ENCODE data around the gene PFKP. TPM values are rescaled to one million over a fixed set of nuclear protein-coding genes. Genes with fewer than 3 reads are reported as not detected.

Gene PFKP
- polyA plus RNA-seq, 2 of the 4 experiments (the other 2 are of a cell fraction) = 164 to 279 TPM

DNA sequence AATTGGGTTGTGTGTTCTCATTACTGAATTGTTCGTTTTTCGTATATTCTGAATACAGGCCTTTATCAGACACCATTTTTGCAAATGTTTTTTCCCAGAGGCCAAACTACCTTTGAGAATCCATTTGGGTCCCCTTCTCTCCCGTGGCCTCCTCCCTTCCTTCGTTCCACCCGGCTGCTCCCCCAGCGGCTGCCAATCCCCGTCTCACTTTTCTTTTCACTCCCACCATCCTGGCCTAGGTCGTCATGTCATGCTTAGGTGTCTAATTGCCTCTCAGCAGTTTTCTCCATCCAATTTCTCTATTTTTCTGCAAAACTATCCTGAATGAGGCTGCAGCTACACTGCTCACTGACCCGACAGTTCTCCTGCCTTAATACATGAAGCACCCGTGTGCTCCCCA is 87.3 kb downstream of the PFKP start:
- Histone ChIP-seq H3K4me2 (no peak overlapping the region), H3K4me1 (no peaks in the 10 kb centered on the region), H3K27ac (no peak overlapping the region), H3K9me3 (no peaks in the 10 kb centered on the region), H3K4me3 (no peak overlapping the region)
- no peak for TF ChIP-seq HDAC2 (IDR thresholded peaks at IDR 0.05)
- no peak for TF ChIP-seq ZSCAN20 (CRISPR knock-in tag; IDR thresholded peaks at IDR 0.05)
- DNase-seq (ENCODE audit: low read depth in 1 of 2, low spot score in 1 of 2) (no peak), FAIRE-seq (no peak), ATAC-seq (no peak)
- ChIA-PET POLR2A (interaction anchor here (2.1 kb wide), 1 partner anchor 18 kb away, joined by 10 read pairs; the partner anchor contains the start of gene PITRM1), CTCF (interaction anchor here (2.4 kb wide), 1 partner anchor 9 kb away, joined by 16 read pairs; no protein-coding TSS in a partner anchor)
- 95% methylated on average over 10 of the region's 10 CpGs for WGBS (ENCODE audit: missing lambda C conversion rate)

DNA sequence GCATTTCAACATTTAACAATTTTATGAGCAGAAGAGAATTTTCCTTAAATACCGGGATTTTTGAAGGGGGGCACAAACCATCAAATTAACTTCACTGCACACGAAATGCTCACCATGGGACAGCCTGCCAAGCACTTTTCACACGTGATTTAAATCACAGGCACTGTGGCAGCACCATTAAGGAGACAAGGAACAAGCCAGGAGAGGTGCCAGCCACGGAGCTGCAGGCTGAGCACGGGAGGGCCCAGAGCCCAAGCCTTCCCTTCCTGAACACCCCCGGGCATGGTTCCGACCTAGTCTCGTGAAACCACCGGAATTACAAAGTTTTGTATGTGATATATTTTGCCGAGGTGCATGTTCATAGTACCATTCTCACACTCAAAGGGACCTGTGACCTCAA is 91.8 kb downstream of the PFKP start:
- POLR2A ChIA-PET = no interaction called here
- TF ChIP-seq CHD4 (IDR thresholded peaks at IDR 0.05; ENCODE audit: borderline replicate concordance) (no peak), RFX5 (IDR thresholded peaks at IDR 0.05) (no peak), FOSL2 (IDR thresholded peaks at IDR 0.05) (no peak), FOSL2 (CRISPR knock-in tag; IDR thresholded peaks at IDR 0.05) (no peak), HOXA7 (CRISPR knock-in tag; IDR thresholded peaks at IDR 0.05) (no peak), POLR2AphosphoS2 (conservative IDR thresholded peaks at IDR 0.05; ENCODE audit: low read length) (no peak), CBX2 (IDR thresholded peaks at IDR 0.05; ENCODE audit: borderline replicate concordance, low read depth) (no peak)
- TF ChIP-seq, protein P1, sequence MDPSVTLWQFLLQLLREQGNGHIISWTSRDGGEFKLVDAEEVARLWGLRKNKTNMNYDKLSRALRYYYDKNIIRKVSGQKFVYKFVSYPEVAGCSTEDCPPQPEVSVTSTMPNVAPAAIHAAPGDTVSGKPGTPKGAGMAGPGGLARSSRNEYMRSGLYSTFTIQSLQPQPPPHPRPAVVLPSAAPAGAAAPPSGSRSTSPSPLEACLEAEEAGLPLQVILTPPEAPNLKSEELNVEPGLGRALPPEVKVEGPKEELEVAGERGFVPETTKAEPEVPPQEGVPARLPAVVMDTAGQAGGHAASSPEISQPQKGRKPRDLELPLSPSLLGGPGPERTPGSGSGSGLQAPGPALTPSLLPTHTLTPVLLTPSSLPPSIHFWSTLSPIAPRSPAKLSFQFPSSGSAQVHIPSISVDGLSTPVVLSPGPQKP (IDR thresholded peaks at IDR 0.05; ENCODE audit: low read depth, low read length) = no peak
- Histone ChIP-seq H3K4me1 (no peaks in the 10 kb centered on the region), H3K4me2 (no peak overlapping the region), H3K27ac (no peak overlapping the region), H3K4me3 (no peak overlapping the region), H3K9me3 (no peaks in the 10 kb centered on the region)
- ATAC-seq (no peak; a peak in 1 of 6 replicates), FAIRE-seq (no peak), DNase-seq (ENCODE audit: low read depth in 1 of 2, low spot score in 1 of 2) (no peak)
- 92% methylated on average over 10 of the region's 10 CpGs for WGBS (ENCODE audit: missing lambda C conversion rate)
- CTCF ChIA-PET = interaction anchor here (1.1 to 1.3 kb wide), 2 partner anchors 10 to 25 kb away, joined by 3 to 4 read pairs; no protein-coding TSS in a partner anchor

DNA sequence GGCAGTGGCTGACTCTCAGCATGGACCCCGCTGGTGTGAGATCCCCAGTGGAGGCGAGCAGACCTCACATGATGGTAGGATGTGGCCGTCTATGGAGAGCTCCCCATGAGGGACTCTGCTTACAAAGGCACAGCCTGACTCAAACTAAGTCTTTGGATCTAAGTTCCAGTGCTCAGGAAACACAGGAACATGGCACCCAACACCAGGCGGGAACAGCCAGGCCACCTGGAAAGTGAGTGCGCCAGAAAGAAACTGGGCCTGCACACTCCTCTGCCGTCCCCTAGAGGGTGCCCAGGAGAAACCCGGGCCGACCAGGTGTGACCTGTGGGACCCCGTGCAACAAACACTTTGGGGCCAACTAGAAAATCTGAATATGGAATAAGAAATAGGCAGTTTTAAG is 95.2 kb downstream of the PFKP start:
- Histone ChIP-seq H3K4me3 (no peak overlapping the region), H3K27ac (no peak overlapping the region), H3K4me1 (peaks cover 8% of the 10 kb centered on the region; the same call in 2 of the 3 replicates), H3K9me3 (no peaks in the 10 kb centered on the region), H3K4me2 (no peak overlapping the region)
- 91% methylated on average over 9 of the region's 9 CpGs for WGBS (ENCODE audit: missing lambda C conversion rate)
- CTCF ChIA-PET = interaction anchor here (1.3 to 3.7 kb wide), 4 partner anchors 9 to 41 kb away, joined by 3 to 16 read pairs (median 4); no protein-coding TSS in a partner anchor
- POLR2A ChIA-PET = no interaction called here
- TF ChIP-seq, protein P1 (IDR thresholded peaks at IDR 0.05; ENCODE audit: low read depth, low read length) = no peak
- 0 out of 5 replicates have a peak, but pooled peaks of 1 of the 2 experiments have one; percentile 13 for TF ChIP-seq RAD21 (conservative IDR thresholded peaks at IDR 0.05 in 1 of 2, IDR thresholded peaks at IDR 0.05 in 1 of 2)
- DNase-seq (ENCODE audit: low read depth in 1 of 2, low spot score in 1 of 2) (no peak), ATAC-seq (peak; percentile 63 to 81; a peak in 4 of 6 replicates), FAIRE-seq (no peak)

DNA sequence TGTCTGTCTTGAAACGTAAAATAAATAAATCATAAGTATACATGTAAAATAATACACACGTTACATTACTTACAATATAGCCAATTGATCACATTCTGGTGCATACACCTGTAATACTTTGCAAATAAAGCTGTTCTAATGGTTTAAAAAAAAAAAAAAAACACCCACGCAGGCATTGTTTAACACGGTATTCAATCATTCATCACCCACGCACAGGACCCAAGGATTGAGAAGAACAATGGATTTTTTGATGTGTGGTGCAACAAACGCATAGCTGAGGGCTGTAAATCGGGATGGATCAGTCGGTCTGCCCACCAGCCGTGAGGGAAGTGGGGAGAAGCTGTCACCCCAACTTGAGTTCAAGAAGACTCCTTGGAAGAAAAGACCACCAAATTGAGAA is 96.5 kb downstream of the PFKP start:
- FAIRE-seq (no peak), ATAC-seq (no peak), DNase-seq (ENCODE audit: low read depth in 1 of 2, low spot score in 1 of 2) (no peak)
- CTCF ChIA-PET = interaction anchor here (1.3 to 3.7 kb wide), 3 partner anchors 11 to 29 kb away, joined by 3 to 16 read pairs (median 6); no protein-coding TSS in a partner anchor
- POLR2A ChIA-PET = interaction anchor here (0.6 to 1.1 kb wide), 3 partner anchors 8 to 621 kb away, joined by 3 to 4 read pairs (median 4); partner anchors contain the start of gene KLF6
- no peak overlapping the region for H3K4me2 ChIP-seq
- no peak overlapping the region for H3K27ac ChIP-seq
- 82% methylated on average over 9 of the region's 9 CpGs for WGBS (ENCODE audit: missing lambda C conversion rate)
- no peak overlapping the region for H3K4me3 ChIP-seq
- no peaks in the 10 kb centered on the region for H3K9me3 ChIP-seq
- TF ChIP-seq HOXA7 (CRISPR knock-in tag; IDR thresholded peaks at IDR 0.05) (no peak), MYC (IDR thresholded peaks at IDR 0.05; ENCODE audit: borderline replicate concordance, low read length) (no peak), NFE2L2 (conservative IDR thresholded peaks at IDR 0.05; ENCODE audit: low read length) (no peak), CHD2 (IDR thresholded peaks at IDR 0.05; ENCODE audit: low read length, partially characterized antibody) (no peak), RFX5 (IDR thresholded peaks at IDR 0.05) (no peak), CBX2 (IDR thresholded peaks at IDR 0.05; ENCODE audit: borderline replicate concordance, low read depth) (no peak), FOSL2 (IDR thresholded peaks at IDR 0.05) (no peak), FOSL2 (CRISPR knock-in tag; IDR thresholded peaks at IDR 0.05) (no peak), KDM1A (IDR thresholded peaks at IDR 0.05; ENCODE audit: low read depth) (no peak), CBX8 (IDR thresholded peaks at IDR 0.05) (no peak), JUN (IDR thresholded peaks at IDR 0.05) (no peak)
- TF ChIP-seq, protein P2, sequence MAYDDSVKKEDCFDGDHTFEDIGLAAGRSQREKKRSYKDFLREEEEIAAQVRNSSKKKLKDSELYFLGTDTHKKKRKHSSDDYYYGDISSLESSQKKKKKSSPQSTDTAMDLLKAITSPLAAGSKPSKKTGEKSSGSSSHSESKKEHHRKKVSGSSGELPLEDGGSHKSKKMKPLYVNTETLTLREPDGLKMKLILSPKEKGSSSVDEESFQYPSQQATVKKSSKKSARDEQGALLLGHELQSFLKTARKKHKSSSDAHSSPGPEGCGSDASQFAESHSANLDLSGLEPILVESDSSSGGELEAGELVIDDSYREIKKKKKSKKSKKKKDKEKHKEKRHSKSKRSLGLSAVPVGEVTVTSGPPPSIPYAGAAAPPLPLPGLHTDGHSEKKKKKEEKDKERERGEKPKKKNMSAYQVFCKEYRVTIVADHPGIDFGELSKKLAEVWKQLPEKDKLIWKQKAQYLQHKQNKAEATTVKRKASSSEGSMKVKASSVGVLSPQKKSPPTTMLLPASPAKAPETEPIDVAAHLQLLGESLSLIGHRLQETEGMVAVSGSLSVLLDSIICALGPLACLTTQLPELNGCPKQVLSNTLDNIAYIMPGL (CRISPR knock-in tag; IDR thresholded peaks at IDR 0.05; ENCODE audit: borderline replicate concordance) = no peak
- TF ChIP-seq, protein P3, sequence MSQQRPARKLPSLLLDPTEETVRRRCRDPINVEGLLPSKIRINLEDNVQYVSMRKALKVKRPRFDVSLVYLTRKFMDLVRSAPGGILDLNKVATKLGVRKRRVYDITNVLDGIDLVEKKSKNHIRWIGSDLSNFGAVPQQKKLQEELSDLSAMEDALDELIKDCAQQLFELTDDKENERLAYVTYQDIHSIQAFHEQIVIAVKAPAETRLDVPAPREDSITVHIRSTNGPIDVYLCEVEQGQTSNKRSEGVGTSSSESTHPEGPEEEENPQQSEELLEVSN (IDR thresholded peaks at IDR 0.05; ENCODE audit: borderline replicate concordance, low read depth) = no peak
- TF ChIP-seq, protein P4, sequence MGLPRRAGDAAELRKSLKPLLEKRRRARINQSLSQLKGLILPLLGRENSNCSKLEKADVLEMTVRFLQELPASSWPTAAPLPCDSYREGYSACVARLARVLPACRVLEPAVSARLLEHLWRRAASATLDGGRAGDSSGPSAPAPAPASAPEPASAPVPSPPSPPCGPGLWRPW (IDR thresholded peaks at IDR 0.05) = no peak
- H3K4me1 ChIP-seq = peaks cover 8% of the 10 kb centered on the region; the same call in 2 of the 3 replicates

Measured in A549 (cell line).